ENCODE data around the gene FZD7.

FZD7 gene

GRCh38 chr2:202005272-202005887, 28.3 kb upstream of the FZD7 start:
- Histone ChIP-seq H3K27ac (replicated peaks) (no peak overlapping the region), H3K27me3 (ENCODE audit: insufficient read depth, poor library complexity, severe bottlenecking) (no peaks in the 10 kb centered on the region), H3K4me3 (replicated peaks; ENCODE audit: insufficient read depth, low read length) (no peak overlapping the region)
- DNase-seq (ENCODE audit: low read depth in 1 of 2, low spot score in 1 of 2), result no peak
- TF ChIP-seq POLR2AphosphoS5 (IDR thresholded peaks at IDR 0.05; ENCODE audit: low read depth) (no peak), CTCF (IDR thresholded peaks at IDR 0.05; ENCODE audit: insufficient read depth, low read length) (no peak), GABPA (IDR thresholded peaks at IDR 0.05; ENCODE audit: low read depth) (no peak), SPI1 (IDR thresholded peaks at IDR 0.05; ENCODE audit: borderline replicate concordance, low read depth) (no peak), REST (IDR thresholded peaks at IDR 0.05; ENCODE audit: insufficient replicate concordance, low read depth) (no peak)

- H3K27me3 ChIP-seq (ENCODE audit: insufficient read depth, poor library complexity, severe bottlenecking), result no peaks in the 10 kb centered on the region
- H3K27ac ChIP-seq (replicated peaks), result no peak overlapping the region
- no peak overlapping the region for H3K4me3 ChIP-seq (replicated peaks; ENCODE audit: insufficient read depth, low read length)
- TF ChIP-seq CTCF (IDR thresholded peaks at IDR 0.05; ENCODE audit: insufficient read depth, low read length) (no peak), POLR2AphosphoS5 (IDR thresholded peaks at IDR 0.05; ENCODE audit: low read depth) (no peak), REST (IDR thresholded peaks at IDR 0.05; ENCODE audit: insufficient replicate concordance, low read depth) (no peak), SPI1 (IDR thresholded peaks at IDR 0.05; ENCODE audit: borderline replicate concordance, low read depth) (no peak), GABPA (IDR thresholded peaks at IDR 0.05; ENCODE audit: low read depth) (no peak)
- DNase-seq (ENCODE audit: low read depth in 1 of 2, low spot score in 1 of 2), result no peak
Observed at GRCh38 chr2:202006301-202006700, 27.4 kb upstream of the FZD7 start.

- TF ChIP-seq CTCF (IDR thresholded peaks at IDR 0.05; ENCODE audit: insufficient read depth, low read length) (no peak), SPI1 (IDR thresholded peaks at IDR 0.05; ENCODE audit: borderline replicate concordance, low read depth) (no peak), REST (IDR thresholded peaks at IDR 0.05; ENCODE audit: insufficient replicate concordance, low read depth) (no peak), POLR2AphosphoS5 (IDR thresholded peaks at IDR 0.05; ENCODE audit: low read depth) (no peak), GABPA (IDR thresholded peaks at IDR 0.05; ENCODE audit: low read depth) (no peak)
- DNase-seq (ENCODE audit: low read depth in 1 of 2, low spot score in 1 of 2), result no peak
- no peaks in the 10 kb centered on the region for H3K27me3 ChIP-seq (ENCODE audit: insufficient read depth, poor library complexity, severe bottlenecking)
- no peak overlapping the region for H3K4me3 ChIP-seq (replicated peaks; ENCODE audit: insufficient read depth, low read length)
- no peak overlapping the region for H3K27ac ChIP-seq (replicated peaks)
Observed at GRCh38 chr2:202007015-202007982, 26.4 kb upstream of the FZD7 start.

Measured in HL-60 (cell line).